Neuronal stem cell (in vitro differentiated cells): ENCODE measurements around the gene BMP8A.
A peak's percentile ranks its signal among the peaks of the same experiment; 100 is the strongest.
"Not testable (repeated sequence)": the region's sequence is repeated elsewhere in the genome, so short reads cannot be mapped to it uniquely, and the experiment has no call there.

Experiments used
- DNase-seq: peaks from one replicate; pipeline ENCODE4 v3.0.0-alpha.2; 2013; ENCODE audit warnings: low spot score
- H2AFZ ChIP-seq: one replicate; pipeline ENCODE4 v1.6.1; 2013; ENCODE audit warnings: mild to moderate bottlenecking, low read length, inconsistent platforms
- H2AK5ac ChIP-seq: 2 replicates; pipeline ENCODE4 v1.6.1; 2013; ENCODE audit warnings: low read depth, mild to moderate bottlenecking, inconsistent platforms, low read length, moderate library complexity, mixed read lengths
- H2BK120ac ChIP-seq: 2 replicates; pipeline ENCODE4 v1.6.1; 2013; ENCODE audit warnings: low read depth, mild to moderate bottlenecking, inconsistent platforms, low read length, moderate library complexity, mixed read lengths
- H2BK12ac ChIP-seq: one replicate; pipeline ENCODE4 v1.6.1; 2013; ENCODE audit warnings: low read length, inconsistent platforms
- H2BK15ac ChIP-seq: 2 replicates; pipeline ENCODE4 v1.6.1; 2013; ENCODE audit warnings: mild to moderate bottlenecking, low read length, inconsistent platforms, mixed read lengths
- H2BK5ac ChIP-seq: one replicate; pipeline ENCODE4 v1.6.1; 2013; ENCODE audit warnings: inconsistent platforms, mild to moderate bottlenecking, low read length, moderate library complexity
- H3K14ac ChIP-seq: one replicate; pipeline ENCODE4 v1.6.1; 2013; ENCODE audit warnings: low read length, inconsistent platforms
- H3K18ac ChIP-seq: 2 replicates; pipeline ENCODE4 v1.6.1; 2013; ENCODE audit warnings: low read length, inconsistent platforms
- H3K23ac ChIP-seq: 2 replicates; pipeline ENCODE4 v1.6.1; 2013; ENCODE audit warnings: low read depth, mild to moderate bottlenecking, mixed read lengths, low read length, inconsistent platforms; ENCODE audit not compliant: poor library complexity
- H3K27ac ChIP-seq: replicated peaks from 3 replicates; pipeline ENCODE4 v1.5.1; 2013; ENCODE audit warnings: low read length, inconsistent platforms
- H3K27me3 ChIP-seq, 3 experiments: 2 replicates each; pipeline ENCODE4 v1.6.1; 2013; ENCODE audit warnings: low read length in 3 of 3, mild to moderate bottlenecking in 2 of 3, inconsistent platforms in 1 of 3, low read depth in 1 of 3, mixed read lengths in 1 of 3, moderate library complexity in 1 of 3; ENCODE audit not compliant: control insufficient read depth in 3 of 3, insufficient read depth in 3 of 3
- H3K36me3 ChIP-seq, 2 donors: replicated peaks in 1 of 2; 2 replicates each; pipeline ENCODE4 v1.6.1; 2013; ENCODE audit warnings: low read length in 2 of 2; ENCODE audit not compliant: control insufficient read depth in 2 of 2, insufficient read depth in 2 of 2
- H3K4ac ChIP-seq: 2 replicates; pipeline ENCODE4 v1.6.1; 2013; ENCODE audit warnings: inconsistent platforms, mild to moderate bottlenecking, low read length, moderate library complexity
- H3K4me1 ChIP-seq, 2 donors: 1 replicate in 1 of 2; 2 replicates in 1 of 2; pipeline ENCODE4 v1.6.1; 2013; ENCODE audit warnings: low read length in 2 of 2, low read depth in 1 of 2; ENCODE audit not compliant: control insufficient read depth in 2 of 2, insufficient read depth in 1 of 2
- H3K4me2 ChIP-seq: one replicate; pipeline ENCODE4 v1.6.1; 2013; ENCODE audit warnings: mild to moderate bottlenecking, low read length, inconsistent platforms; ENCODE audit not compliant: insufficient read depth, poor library complexity, severe bottlenecking
- H3K4me3 ChIP-seq, 2 donors: 2 replicates each; pipeline ENCODE4 v1.5.1; 2013; ENCODE audit warnings: low read length in 2 of 2, mild to moderate bottlenecking in 2 of 2, inconsistent platforms in 1 of 2, moderate library complexity in 1 of 2
- H3K79me1 ChIP-seq: one replicate; pipeline ENCODE4 v1.6.1; 2013; ENCODE audit warnings: low read depth, mild to moderate bottlenecking, inconsistent platforms, low read length, moderate library complexity
- H3K9ac ChIP-seq: one replicate; pipeline ENCODE4 v1.6.1; 2013; ENCODE audit warnings: mild to moderate bottlenecking, low read depth, low read length, inconsistent platforms; ENCODE audit not compliant: poor library complexity
- H3K9me3 ChIP-seq, 2 donors: replicated peaks in 1 of 2; 2 replicates each; pipeline versions ENCODE3 to v1.6.1; 2013; ENCODE audit warnings: low read length in 2 of 2, mild to moderate bottlenecking in 2 of 2, inconsistent platforms in 1 of 2, low read depth in 1 of 2, mixed read lengths in 1 of 2, moderate library complexity in 1 of 2; ENCODE audit not compliant: control insufficient read depth in 2 of 2, insufficient read depth in 1 of 2
- H4K8ac ChIP-seq: one replicate; pipeline ENCODE4 v1.6.1; 2013; ENCODE audit warnings: low read depth, mild to moderate bottlenecking, inconsistent platforms, low read length, moderate library complexity
- H4K91ac ChIP-seq: one replicate; pipeline ENCODE4 v1.6.1; 2013; ENCODE audit warnings: low read length, low read depth, mild to moderate bottlenecking, inconsistent platforms; ENCODE audit not compliant: poor library complexity
- WGBS, 2 donors: extraction: QIAGEN DNeasy Blood & Tissue Kit; methylation state at CpG; one replicate each; pipeline ENCODE4 v1.1.7; 2013; ENCODE audit warnings: missing lambda C conversion rate in 2 of 2, mixed read lengths in 1 of 2; ENCODE audit not compliant: insufficient read length in 2 of 2, insufficient replicate concordance in 1 of 2; ENCODE audit errors: extremely low coverage in 2 of 2; 5-methylcytosine and 5-hydroxymethylcytosine counted together

Gene BMP8A

GRCh38 chr1:39509360-39510009 is 18.0 kb downstream of the BMP8A start:
- Histone ChIP-seq H3K4me2 (no peak overlapping the region), H2BK12ac (no peak overlapping the region), H3K4me3 (no peak overlapping the region), H2BK15ac (no peak overlapping the region), H3K9me3 (no peaks in the 10 kb centered on the region), H3K79me1 (no peaks in the 10 kb centered on the region), H2BK5ac (no peak overlapping the region), H3K18ac (no peak overlapping the region), H3K36me3 (no peaks in the 10 kb centered on the region), H3K27me3 (peaks cover 0 to 13% (median 2%) of the 10 kb centered on the region in 3 experiments), H3K27ac (no peak overlapping the region), H2BK120ac (no peak overlapping the region), H2AK5ac (no peak overlapping the region), H3K23ac (no peak overlapping the region), H3K14ac (no peak overlapping the region), H4K91ac (no peak overlapping the region), H2AFZ (peak overlapping the region; percentile 79), H3K4me1 (peaks cover 0 to 7% of the 10 kb centered on the region in 2 donors), H4K8ac (no peak overlapping the region), H3K4ac (no peak overlapping the region), H3K9ac (no peak overlapping the region)
- no peak for DNase-seq
- no CpG with 5 or more reads among the region's 22 CpGs for WGBS, 2 donors

GRCh38 chr1:39510570-39511186 is 19.2 kb downstream of the BMP8A start:
- H3K18ac ChIP-seq, H3K23ac ChIP-seq, H3K14ac ChIP-seq, H3K9ac ChIP-seq, H3K4ac ChIP-seq, H4K91ac ChIP-seq, H3K4me2 ChIP-seq, H4K8ac ChIP-seq, H2AFZ ChIP-seq, DNase-seq, H3K27ac ChIP-seq, H2BK15ac ChIP-seq, H3K4me3 ChIP-seq, H2BK5ac ChIP-seq, H2BK120ac ChIP-seq, H3K4me1 ChIP-seq, H3K79me1 ChIP-seq, H2BK12ac ChIP-seq, H2AK5ac ChIP-seq, H3K36me3 ChIP-seq, H3K9me3 ChIP-seq: not testable (repeated sequence)
- H3K27me3 ChIP-seq, result peaks cover 0 to 13% (median 3%) of the 10 kb centered on the region in 3 experiments
- WGBS, 2 donors, result no CpG with 5 or more reads among the region's 20 CpGs

GRCh38 chr1:39511477-39511876 is 20.0 kb downstream of the BMP8A start:
- H2AFZ ChIP-seq, H2BK5ac ChIP-seq, H3K9ac ChIP-seq, H3K9me3 ChIP-seq, H4K8ac ChIP-seq, H3K4me2 ChIP-seq, H3K23ac ChIP-seq, H3K27ac ChIP-seq, H2AK5ac ChIP-seq, H2BK120ac ChIP-seq, H2BK12ac ChIP-seq, H3K4me1 ChIP-seq, H3K4ac ChIP-seq, DNase-seq, H3K79me1 ChIP-seq, H3K18ac ChIP-seq, H2BK15ac ChIP-seq, H3K14ac ChIP-seq, H3K4me3 ChIP-seq, H3K36me3 ChIP-seq, H4K91ac ChIP-seq: not testable (repeated sequence)
- WGBS, 2 donors, result no CpG with 5 or more reads among the region's 13 CpGs
- H3K27me3 ChIP-seq, result peaks cover 0 to 13% (median 3%) of the 10 kb centered on the region in 3 experiments

- not testable (repeated sequence) for H3K4me3 ChIP-seq, H3K27ac ChIP-seq, H3K36me3 ChIP-seq, H2AK5ac ChIP-seq, H3K4me1 ChIP-seq, H3K9me3 ChIP-seq, H4K8ac ChIP-seq, H3K9ac ChIP-seq, H3K27me3 ChIP-seq, H2AFZ ChIP-seq, H3K23ac ChIP-seq, H3K79me1 ChIP-seq, H2BK120ac ChIP-seq, H2BK12ac ChIP-seq, H3K4me2 ChIP-seq, DNase-seq, H2BK5ac ChIP-seq, H3K18ac ChIP-seq, H4K91ac ChIP-seq, H2BK15ac ChIP-seq, H3K4ac ChIP-seq, H3K14ac ChIP-seq
- no CpG with 5 or more reads among the region's 25 CpGs for WGBS, 2 donors
Measured at GRCh38 chr1:39512234-39512847, 20.9 kb downstream of the BMP8A start.
